AG04450 (cell line): Measurements from ENCODE around the gene OSBP2. TPM values are rescaled to one million over a fixed set of nuclear protein-coding genes. Genes with fewer than 3 reads are reported as not detected.

Experiments used
- CTCF ChIA-PET: fragments of 300-600, 350-600 bp; formaldehyde crosslinking; extraction: SDS; loops from one replicate; lab custom pipeline; 2022; ENCODE audit warnings: antibody characterized with exemption, inconsistent platforms; lab: Charles Lee
- POLR2A ChIA-PET: fragments of 350-600 bp; formaldehyde crosslinking; extraction: SDS; loops from one replicate; lab custom pipeline; 2021; ENCODE audit warnings: antibody characterized with exemption, inconsistent platforms; lab: Yijun Ruan, JAX
- DNase-seq: peaks from one replicate; pipeline ENCODE4 v3.0.0-alpha.2; 2011; ENCODE audit warnings: low read depth, low spot score
- H3K27ac ChIP-seq: one replicate; pipeline ENCODE4 v1.5.1; 2012; ENCODE audit warnings: low read depth, low read length, control low read depth
- H3K27me3 ChIP-seq: one replicate; pipeline ENCODE4 v1.6.0; 2012; ENCODE audit warnings: low read length; ENCODE audit not compliant: control insufficient read depth, insufficient read depth
- H3K4me3 ChIP-seq: 2 replicates; pipeline ENCODE4 v1.5.1; 2011; ENCODE audit warnings: mild to moderate bottlenecking, low read depth, low read length, control low read depth
- H3K9me3 ChIP-seq: 2 replicates; pipeline ENCODE4 v1.5.1; 2012; ENCODE audit warnings: low read length; ENCODE audit not compliant: control insufficient read depth, insufficient read depth
- CTCF ChIP-seq: IDR thresholded peaks from 2 replicates; pipeline ENCODE4 v1.5.1; 2011; ENCODE audit warnings: low read depth, low read length, control low read depth, inconsistent platforms
- polyA plus RNA-seq: library from polyadenylated mRNA; depleted of rRNA; stranded (reverse); fragments of >200 nt; gene quantifications from 2 replicates; pipeline ENCODE4 v1.2.3, GENCODE V29; 2011

Gene OSBP2
- polyA plus RNA-seq, 1 experiment: 1.8 TPM

GRCh38 chr22:30752771-30753170, 58.1 kb downstream of the OSBP2 start:
- H3K9me3 ChIP-seq: no peaks in the 10 kb centered on the region
- POLR2A ChIA-PET: no interaction called here
- CTCF ChIA-PET: interaction anchor here (1.0 to 5.6 kb wide), 2 partner anchors 118 to 489 kb away, joined by 3 to 199 read pairs; partner anchors contain the start of gene SLC35E4
- no peaks in the 10 kb centered on the region for H3K27me3 ChIP-seq
- no peak overlapping the region for H3K4me3 ChIP-seq
- no peak for DNase-seq
- no peak for TF ChIP-seq CTCF
- no peak overlapping the region for H3K27ac ChIP-seq

- CTCF ChIA-PET: interaction anchor here (2.7 to 5.6 kb wide), 3 partner anchors 119 to 363 kb away, joined by 10 to 199 read pairs (median 24); partner anchors contain the start of gene SLC35E4
- POLR2A ChIA-PET: interaction anchor here (2.4 kb wide), 1 partner anchor 119 kb away, joined by 16 read pairs; the partner anchor contains the start of gene SLC35E4
- no peaks in the 10 kb centered on the region for H3K27me3 ChIP-seq
- H3K27ac ChIP-seq: no peak overlapping the region
- no peak for DNase-seq
- TF ChIP-seq CTCF: no peak
- H3K4me3 ChIP-seq: no peak overlapping the region
- H3K9me3 ChIP-seq: no peaks in the 10 kb centered on the region
These were observed 59.0 kb downstream of the OSBP2 start for GRCh38 chr22:30753701-30754100.

- H3K27ac ChIP-seq: no peak overlapping the region
- H3K4me3 ChIP-seq: no peak overlapping the region
- no peak for DNase-seq
- ChIA-PET CTCF (interaction anchor here (0.8 to 5.6 kb wide), 22 partner anchors 8 to 364 kb away, joined by 3 to 199 read pairs (median 4); partner anchors contain the start of genes DUSP18, GAL3ST1, OSBP2 and SLC35E4), POLR2A (interaction anchor here (2.4 kb wide), 1 partner anchor 120 kb away, joined by 16 read pairs; the partner anchor contains the start of gene SLC35E4)
- no peaks in the 10 kb centered on the region for H3K9me3 ChIP-seq
- no peak for TF ChIP-seq CTCF
- no peaks in the 10 kb centered on the region for H3K27me3 ChIP-seq
These were observed 59.8 kb downstream of the OSBP2 start for GRCh38 chr22:30754521-30754920.

GRCh38 chr22:30754971-30755758, 60.5 kb downstream of the OSBP2 start:
- peak; percentile 91 for TF ChIP-seq CTCF
- ChIA-PET POLR2A (interaction anchor here (0.9 to 2.4 kb wide), 2 partner anchors 120 to 180 kb away, joined by 3 to 16 read pairs; partner anchors contain the start of gene SLC35E4), CTCF (interaction anchor here (0.6 to 5.6 kb wide), 25 partner anchors 8 to 365 kb away, joined by 3 to 199 read pairs (median 4); partner anchors contain the start of genes DUSP18, GAL3ST1, OSBP2 and SLC35E4)

More at GRCh38 chr22:30754971-30755758, 60.5 kb downstream of the OSBP2 start:
- peak; percentile 61 for DNase-seq
- H3K9me3 ChIP-seq: no peaks in the 10 kb centered on the region
- H3K4me3 ChIP-seq: no peak overlapping the region
- H3K27ac ChIP-seq: no peak overlapping the region
- no peaks in the 10 kb centered on the region for H3K27me3 ChIP-seq
